Measurements from ENCODE around the gene OR2T12.
"Not testable (repeated sequence)": the region's sequence is repeated elsewhere in the genome, so short reads cannot be mapped to it uniquely, and the experiment has no call there.

The OR2T12 gene, protein sequence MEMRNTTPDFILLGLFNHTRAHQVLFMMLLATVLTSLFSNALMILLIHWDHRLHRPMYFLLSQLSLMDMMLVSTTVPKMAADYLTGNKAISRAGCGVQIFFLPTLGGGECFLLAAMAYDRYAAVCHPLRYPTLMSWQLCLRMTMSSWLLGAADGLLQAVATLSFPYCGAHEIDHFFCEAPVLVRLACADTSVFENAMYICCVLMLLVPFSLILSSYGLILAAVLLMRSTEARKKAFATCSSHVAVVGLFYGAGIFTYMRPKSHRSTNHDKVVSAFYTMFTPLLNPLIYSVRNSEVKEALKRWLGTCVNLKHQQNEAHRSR

DNA sequence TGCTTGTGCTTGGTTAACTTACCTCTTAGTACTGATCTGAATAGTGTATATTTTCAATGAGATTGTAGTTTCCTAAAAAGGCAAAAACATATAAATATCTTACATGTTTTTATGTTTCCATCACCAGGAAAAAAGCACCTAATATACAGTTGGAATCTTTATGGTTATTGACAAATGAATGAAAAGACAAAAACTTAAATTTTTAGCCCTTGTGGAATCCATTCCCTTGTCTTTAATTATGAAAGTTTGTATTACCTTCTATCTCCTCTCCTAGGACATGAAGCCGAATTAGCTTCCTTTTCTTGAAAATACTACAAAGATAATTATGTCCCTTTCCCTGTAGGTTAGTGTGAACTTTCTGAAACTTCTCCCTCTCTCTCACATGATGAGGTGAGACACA lies at the start of gene OR2T12:
Gene OR2T12 (minus strand): TSS at position 101 of the 400 bp plus-strand sequence. CDS start 7,846 bp downstream, outside the sequence.
- TF ChIP-seq, protein P1, sequence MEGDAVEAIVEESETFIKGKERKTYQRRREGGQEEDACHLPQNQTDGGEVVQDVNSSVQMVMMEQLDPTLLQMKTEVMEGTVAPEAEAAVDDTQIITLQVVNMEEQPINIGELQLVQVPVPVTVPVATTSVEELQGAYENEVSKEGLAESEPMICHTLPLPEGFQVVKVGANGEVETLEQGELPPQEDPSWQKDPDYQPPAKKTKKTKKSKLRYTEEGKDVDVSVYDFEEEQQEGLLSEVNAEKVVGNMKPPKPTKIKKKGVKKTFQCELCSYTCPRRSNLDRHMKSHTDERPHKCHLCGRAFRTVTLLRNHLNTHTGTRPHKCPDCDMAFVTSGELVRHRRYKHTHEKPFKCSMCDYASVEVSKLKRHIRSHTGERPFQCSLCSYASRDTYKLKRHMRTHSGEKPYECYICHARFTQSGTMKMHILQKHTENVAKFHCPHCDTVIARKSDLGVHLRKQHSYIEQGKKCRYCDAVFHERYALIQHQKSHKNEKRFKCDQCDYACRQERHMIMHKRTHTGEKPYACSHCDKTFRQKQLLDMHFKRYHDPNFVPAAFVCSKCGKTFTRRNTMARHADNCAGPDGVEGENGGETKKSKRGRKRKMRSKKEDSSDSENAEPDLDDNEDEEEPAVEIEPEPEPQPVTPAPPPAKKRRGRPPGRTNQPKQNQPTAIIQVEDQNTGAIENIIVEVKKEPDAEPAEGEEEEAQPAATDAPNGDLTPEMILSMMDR (conservative IDR thresholded peaks at IDR 0.05; ENCODE audit: low read length) = no peak
- H3K4me3 ChIP-seq (ENCODE audit: low read length) = no peak within 1 kb of the TSS
- no peak for DNase-seq (ENCODE audit: low read depth)

DNA sequence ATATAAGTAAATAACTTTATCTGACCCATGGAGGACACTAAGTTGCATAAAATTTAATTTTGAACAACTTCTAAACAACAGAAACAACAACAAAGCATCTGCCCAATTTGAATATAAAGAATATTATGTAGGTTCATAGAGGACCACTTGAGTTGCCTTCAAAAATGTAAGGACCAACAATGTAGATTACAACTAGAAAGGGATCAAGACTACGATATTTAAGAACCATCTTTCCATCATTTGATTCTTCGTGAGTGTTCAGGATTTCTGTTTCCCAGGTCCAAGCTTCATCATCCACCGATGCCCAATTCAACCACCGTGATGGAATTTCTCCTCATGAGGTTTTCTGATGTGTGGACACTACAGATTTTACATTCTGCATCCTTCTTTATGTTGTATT lies 45.3 kb upstream of the OR2T12 start, which contains the start of gene OR14C36:
Gene OR14C36 (plus strand): TSS at position 301 of the 400 bp plus-strand sequence. CDS start 0 bp downstream, at position 301.
- no peak for DNase-seq (ENCODE audit: low read depth)
- H3K4me3 ChIP-seq (ENCODE audit: low read length) = no peak within 1 kb of the TSS
- TF ChIP-seq, protein P1 (conservative IDR thresholded peaks at IDR 0.05; ENCODE audit: low read length) = no peak

DNA sequence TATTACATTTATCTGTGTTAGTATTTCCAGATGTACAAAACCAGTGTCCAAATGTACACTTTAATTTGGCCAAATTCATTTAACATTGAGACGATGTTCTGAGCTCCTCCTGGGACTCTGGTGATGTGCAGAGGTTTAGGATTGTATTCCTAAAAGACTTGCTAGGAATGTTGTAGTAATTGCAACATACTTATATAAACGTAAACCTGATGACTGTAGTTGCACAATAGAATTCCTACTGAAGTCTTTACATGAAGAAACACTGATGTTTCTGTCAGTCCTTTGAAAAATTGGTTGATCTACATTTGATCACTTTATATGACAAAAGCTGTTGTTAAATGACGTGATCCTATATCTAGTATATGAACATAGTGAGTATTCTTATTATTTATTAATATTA lies 40.2 kb upstream of the OR2T12 start:
- DNase-seq (ENCODE audit: low read depth) = no peak
- TF ChIP-seq, protein P1 (conservative IDR thresholded peaks at IDR 0.05; ENCODE audit: low read length) = no peak
- H3K4me3 ChIP-seq (ENCODE audit: low read length) = no peak overlapping the region

DNA sequence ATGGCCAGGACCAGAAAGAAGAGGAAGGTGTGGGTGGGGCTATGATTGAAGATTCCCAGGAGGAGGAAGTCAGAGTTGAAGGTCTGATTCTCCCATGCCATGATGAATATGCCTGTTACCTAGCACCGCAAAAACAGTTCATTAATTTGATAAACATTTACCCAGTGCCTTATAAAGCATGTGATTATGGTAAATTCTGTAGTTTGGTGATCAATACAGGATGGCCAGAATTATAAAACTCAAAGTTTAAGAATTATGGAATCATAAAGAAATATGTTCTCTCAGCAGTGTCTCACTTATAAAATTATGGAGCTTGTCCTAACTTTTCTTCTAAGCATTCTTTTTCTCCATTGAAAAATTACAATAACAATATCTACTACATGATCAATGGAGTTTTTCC lies 21.2 kb upstream of the OR2T12 start, which contains the start of gene OR2M7:
Gene OR2M7 (minus strand): TSS at position 101 of the 400 bp plus-strand sequence. CDS start 0 bp downstream, at position 101.
- no peak within 1 kb of the TSS for H3K4me3 ChIP-seq (ENCODE audit: low read length)
- TF ChIP-seq, protein P1 (conservative IDR thresholded peaks at IDR 0.05; ENCODE audit: low read length) = no peak
- no peak for DNase-seq (ENCODE audit: low read depth)

DNA sequence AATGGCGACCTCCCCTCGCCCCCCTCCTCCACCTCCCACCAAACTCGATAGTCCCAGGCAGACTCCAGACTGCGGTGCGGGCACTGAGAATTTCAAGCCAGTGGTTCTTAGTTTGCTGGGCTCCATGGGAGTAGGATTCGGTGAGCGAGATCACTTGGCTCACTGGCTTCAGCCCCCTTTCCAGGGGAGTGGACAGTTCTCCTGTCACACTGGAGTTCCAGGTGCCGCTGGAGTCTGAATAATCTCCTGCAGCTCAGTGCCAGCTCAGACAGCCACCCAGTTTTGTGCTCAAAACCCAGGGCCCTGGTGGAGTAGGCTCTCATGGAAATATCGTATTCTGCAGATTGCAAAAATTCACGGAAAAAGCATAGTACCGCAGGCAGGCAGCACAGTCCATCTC lies 13.6 kb upstream of the OR2T12 start:
- H3K4me3 ChIP-seq (ENCODE audit: low read length) = no peak overlapping the region
- TF ChIP-seq, protein P1 (conservative IDR thresholded peaks at IDR 0.05; ENCODE audit: low read length) = no peak
- no peak for DNase-seq (ENCODE audit: low read depth)

DNA sequence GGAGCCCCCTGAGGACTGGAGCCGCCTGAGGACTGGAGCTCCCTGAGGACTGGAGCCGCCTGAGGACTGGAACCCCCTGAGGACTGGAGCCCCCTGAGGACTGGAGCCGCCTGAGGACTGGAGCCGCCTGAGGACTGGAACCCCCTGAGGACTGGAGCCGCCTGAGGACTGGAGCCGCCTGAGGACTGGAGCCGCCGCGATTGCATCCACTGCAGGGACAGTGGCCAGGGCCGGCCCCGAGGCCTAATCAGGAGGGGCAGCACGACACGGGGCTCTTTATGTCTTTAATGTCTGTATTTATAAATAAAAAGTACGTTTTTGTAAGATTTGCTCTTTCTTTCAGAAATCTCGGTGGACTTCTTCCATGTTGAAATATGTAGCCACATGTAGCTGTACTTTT lies 3.5 kb upstream of the OR2T12 start:
- DNase-seq (ENCODE audit: low read depth); H3K4me3 ChIP-seq (ENCODE audit: low read length): not testable (repeated sequence)

DNA sequence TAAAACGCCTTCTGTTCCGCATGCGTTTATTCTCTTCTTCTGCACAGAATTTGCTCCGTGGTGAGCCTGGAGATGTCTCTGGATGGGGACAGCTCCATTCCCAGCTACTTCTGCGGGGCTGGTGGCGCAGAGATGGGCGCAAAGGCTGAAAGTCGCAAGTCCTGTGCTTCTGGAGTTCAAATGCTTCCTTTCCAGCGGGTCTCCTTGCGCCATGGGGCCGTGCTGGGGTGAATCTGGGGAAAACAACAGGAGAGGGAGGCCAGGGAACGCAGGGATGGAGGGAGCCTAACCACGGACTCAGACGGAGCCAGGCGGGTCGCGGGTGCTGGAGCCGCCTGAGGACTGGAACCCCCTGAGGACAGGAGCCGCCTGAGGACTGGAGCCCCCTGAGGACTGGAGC lies 2.9 kb upstream of the OR2T12 start:
- no peak for DNase-seq (ENCODE audit: low read depth)
- TF ChIP-seq, protein P1 (conservative IDR thresholded peaks at IDR 0.05; ENCODE audit: low read length) = no peak

DNA sequence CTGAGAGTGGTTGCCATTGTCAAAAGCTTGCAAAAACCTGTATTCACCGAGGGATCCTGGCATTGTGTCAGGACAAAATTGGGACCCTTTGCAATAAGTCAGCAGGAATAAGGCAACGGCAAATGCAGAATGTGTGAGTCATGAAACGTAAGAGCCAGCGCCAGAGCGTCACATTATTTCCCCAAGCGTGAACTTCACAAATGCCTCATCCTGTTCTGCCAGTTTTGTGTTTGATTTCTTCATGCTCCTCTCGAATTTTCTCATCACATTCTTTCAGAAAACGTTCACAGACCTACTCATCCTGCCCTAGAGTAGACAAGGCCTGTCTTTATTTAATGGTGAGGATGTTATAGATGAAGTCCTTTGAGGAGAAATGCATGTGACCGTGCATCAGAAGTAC lies 2.4 kb upstream of the OR2T12 start:
- H3K4me3 ChIP-seq (ENCODE audit: low read length); DNase-seq (ENCODE audit: low read depth): not testable (repeated sequence)

More for the DNA sequence above, 2.9 kb upstream of the OR2T12 start:
- no peak overlapping the region for H3K4me3 ChIP-seq (ENCODE audit: low read length)
